GM12878 (cell line): ENCODE measurements around the gene M1AP. TPM values are rescaled to one million over a fixed set of nuclear protein-coding genes. Genes with fewer than 3 reads are reported as not detected.
A peak's percentile ranks its signal among the peaks of the same experiment; 100 is the strongest.

Experiments used
- CEBPB ChIP-seq, 2 experiments: fragments of 150-350 bp in 1 of 2; IDR thresholded peaks; 2 replicates each; pipeline ENCODE4 v1.6.1; 2012 to 2014; ENCODE audit warnings: low read depth in 2 of 2, low read length in 2 of 2, borderline replicate concordance in 1 of 2, inconsistent platforms in 1 of 2
- CREM ChIP-seq: IDR thresholded peaks from 2 replicates; pipeline ENCODE4 v1.6.1; 2014; ENCODE audit warnings: antibody characterized with exemption, low read depth
- FOS ChIP-seq: IDR thresholded peaks from 3 replicates; pipeline ENCODE4 v1.6.1; 2011; ENCODE audit warnings: borderline replicate concordance; ENCODE audit not compliant: insufficient read length; ENCODE audit errors: extremely low read depth
- KDM1A ChIP-seq: fragments of 200-600 bp; sonication (generic); IDR thresholded peaks from 2 replicates; pipeline ENCODE4 v1.6.1; 2016; ENCODE audit warnings: borderline replicate concordance
- PAX8 ChIP-seq: fragments of 450-650 bp; IDR thresholded peaks from 2 replicates; pipeline ENCODE4 v1.6.1; 2017; ENCODE audit warnings: mild to moderate bottlenecking, moderate library complexity
- PBX3 ChIP-seq: IDR thresholded peaks from 2 replicates; pipeline ENCODE4 v1.6.1; 2011; ENCODE audit warnings: mild to moderate bottlenecking, low read depth, low read length, moderate library complexity; ENCODE audit not compliant: insufficient replicate concordance
- POU2F2 ChIP-seq: IDR thresholded peaks from 3 replicates; pipeline ENCODE4 v1.6.1; 2011; ENCODE audit warnings: low read depth, mild to moderate bottlenecking, low read length, borderline replicate concordance
- TCF12 ChIP-seq: IDR thresholded peaks from 2 replicates; pipeline ENCODE4 v1.6.1; 2011; ENCODE audit warnings: low read depth, mild to moderate bottlenecking, low read length
- USF2 ChIP-seq: IDR thresholded peaks from 2 replicates; pipeline ENCODE4 v1.6.1; 2011; ENCODE audit warnings: low read depth, low read length, improper control_type of control experiment, borderline replicate concordance
- ZBTB40 ChIP-seq: fragments of 450-650 bp; IDR thresholded peaks from 2 replicates; pipeline ENCODE4 v1.6.1; 2016; ENCODE audit warnings: mild to moderate bottlenecking, moderate library complexity, borderline replicate concordance
- ZNF217 ChIP-seq: fragments of 450-650 bp; IDR thresholded peaks from 2 replicates; pipeline ENCODE4 v1.6.1; 2017; ENCODE audit warnings: antibody characterized with exemption, mild to moderate bottlenecking
- ZNF274 ChIP-seq: IDR thresholded peaks from one replicate; pipeline ENCODE4 v1.8.0; 2011; ENCODE audit not compliant: insufficient read length, insufficient read depth
- polyA plus RNA-seq, 11 experiments: library from polyadenylated mRNA; depleted of rRNA in 4 of 11; unstranded in 6 of 11; stranded (reverse) in 5 of 11; fragments of >200 nt; fragmentation: Nextera tagmentation in 4 of 11; fragmentation: Illumina TruSeq in 1 of 11; extraction: Ambion mirVana in 4 of 11; extraction: Trizol in 1 of 11; gene quantifications; 1 replicate in 1 of 11; 2 replicates in 10 of 11; pipeline versions ENCODE4 v1.2.1 to v1.2.3, GENCODE V29; 2011 to 2016; ENCODE audit warnings: inconsistent platforms in 2 of 11, missing spikeins in 2 of 11, low read depth in 1 of 11
- total RNA-seq, 4 experiments: library from RNA; depleted of rRNA in 3 of 4; stranded (reverse); fragments of >200 nt in 3 of 4; fragmentation: Illumina TruSeq in 1 of 4; extraction: Trizol in 1 of 4; gene quantifications; 2 replicates each; pipeline versions ENCODE4 v1.2.1 to v1.2.3, GENCODE V29; 2013 to 2021
- TF ChIP-seq, protein P1 (sequence below): fragments of 450-650 bp; IDR thresholded peaks from 2 replicates; pipeline ENCODE4 v1.6.1; 2018; ENCODE audit warnings: mild to moderate bottlenecking, low read depth, moderate library complexity; ENCODE audit not compliant: partially characterized antibody
- TF ChIP-seq, protein P2 (sequence below): IDR thresholded peaks from 2 replicates; pipeline ENCODE4 v1.6.1; 2012; ENCODE audit warnings: improper control_type of control experiment, low read depth, low read length; ENCODE audit not compliant: insufficient replicate concordance

M1AP gene
- total and polyA plus RNA-seq, 10 of the 15 experiments (the other 5 are each of a cell fraction or from before 2014, with no cell fraction given), result 0.04 to 0.32 (median 0.16) TPM; not detected in 4

GRCh38 chr2:74577448-74577847 lies 70.7 kb downstream of the M1AP start (continued):
- TF ChIP-seq PBX3 (no peak), FOS (no peak), CEBPB (IDR thresholded peaks at IDR 0.05; ENCODE audit: borderline replicate concordance in 1 of 2, low read depth in 2 of 2, low read length in 2 of 2) (no peak), ZNF217 (no peak), ZBTB40 (peak; percentile 71; the same call in 1 of the 2 replicates), USF2 (no peak), ZNF274 (no peak), POU2F2 (no peak), KDM1A (no peak), CREM (0 out of 2 replicates have a peak, but pooled peaks have one; percentile 32), PAX8 (no peak), TCF12 (peak; percentile 77; the same call in 1 of the 2 replicates)
- TF ChIP-seq, protein P1, sequence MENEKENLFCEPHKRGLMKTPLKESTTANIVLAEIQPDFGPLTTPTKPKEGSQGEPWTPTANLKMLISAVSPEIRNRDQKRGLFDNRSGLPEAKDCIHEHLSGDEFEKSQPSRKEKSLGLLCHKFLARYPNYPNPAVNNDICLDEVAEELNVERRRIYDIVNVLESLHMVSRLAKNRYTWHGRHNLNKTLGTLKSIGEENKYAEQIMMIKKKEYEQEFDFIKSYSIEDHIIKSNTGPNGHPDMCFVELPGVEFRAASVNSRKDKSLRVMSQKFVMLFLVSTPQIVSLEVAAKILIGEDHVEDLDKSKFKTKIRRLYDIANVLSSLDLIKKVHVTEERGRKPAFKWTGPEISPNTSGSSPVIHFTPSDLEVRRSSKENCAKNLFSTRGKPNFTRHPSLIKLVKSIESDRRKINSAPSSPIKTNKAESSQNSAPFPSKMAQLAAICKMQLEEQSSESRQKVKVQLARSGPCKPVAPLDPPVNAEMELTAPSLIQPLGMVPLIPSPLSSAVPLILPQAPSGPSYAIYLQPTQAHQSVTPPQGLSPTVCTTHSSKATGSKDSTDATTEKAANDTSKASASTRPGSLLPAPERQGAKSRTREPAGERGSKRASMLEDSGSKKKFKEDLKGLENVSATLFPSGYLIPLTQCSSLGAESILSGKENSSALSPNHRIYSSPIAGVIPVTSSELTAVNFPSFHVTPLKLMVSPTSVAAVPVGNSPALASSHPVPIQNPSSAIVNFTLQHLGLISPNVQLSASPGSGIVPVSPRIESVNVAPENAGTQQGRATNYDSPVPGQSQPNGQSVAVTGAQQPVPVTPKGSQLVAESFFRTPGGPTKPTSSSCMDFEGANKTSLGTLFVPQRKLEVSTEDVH, result no peak
- TF ChIP-seq, protein P2, sequence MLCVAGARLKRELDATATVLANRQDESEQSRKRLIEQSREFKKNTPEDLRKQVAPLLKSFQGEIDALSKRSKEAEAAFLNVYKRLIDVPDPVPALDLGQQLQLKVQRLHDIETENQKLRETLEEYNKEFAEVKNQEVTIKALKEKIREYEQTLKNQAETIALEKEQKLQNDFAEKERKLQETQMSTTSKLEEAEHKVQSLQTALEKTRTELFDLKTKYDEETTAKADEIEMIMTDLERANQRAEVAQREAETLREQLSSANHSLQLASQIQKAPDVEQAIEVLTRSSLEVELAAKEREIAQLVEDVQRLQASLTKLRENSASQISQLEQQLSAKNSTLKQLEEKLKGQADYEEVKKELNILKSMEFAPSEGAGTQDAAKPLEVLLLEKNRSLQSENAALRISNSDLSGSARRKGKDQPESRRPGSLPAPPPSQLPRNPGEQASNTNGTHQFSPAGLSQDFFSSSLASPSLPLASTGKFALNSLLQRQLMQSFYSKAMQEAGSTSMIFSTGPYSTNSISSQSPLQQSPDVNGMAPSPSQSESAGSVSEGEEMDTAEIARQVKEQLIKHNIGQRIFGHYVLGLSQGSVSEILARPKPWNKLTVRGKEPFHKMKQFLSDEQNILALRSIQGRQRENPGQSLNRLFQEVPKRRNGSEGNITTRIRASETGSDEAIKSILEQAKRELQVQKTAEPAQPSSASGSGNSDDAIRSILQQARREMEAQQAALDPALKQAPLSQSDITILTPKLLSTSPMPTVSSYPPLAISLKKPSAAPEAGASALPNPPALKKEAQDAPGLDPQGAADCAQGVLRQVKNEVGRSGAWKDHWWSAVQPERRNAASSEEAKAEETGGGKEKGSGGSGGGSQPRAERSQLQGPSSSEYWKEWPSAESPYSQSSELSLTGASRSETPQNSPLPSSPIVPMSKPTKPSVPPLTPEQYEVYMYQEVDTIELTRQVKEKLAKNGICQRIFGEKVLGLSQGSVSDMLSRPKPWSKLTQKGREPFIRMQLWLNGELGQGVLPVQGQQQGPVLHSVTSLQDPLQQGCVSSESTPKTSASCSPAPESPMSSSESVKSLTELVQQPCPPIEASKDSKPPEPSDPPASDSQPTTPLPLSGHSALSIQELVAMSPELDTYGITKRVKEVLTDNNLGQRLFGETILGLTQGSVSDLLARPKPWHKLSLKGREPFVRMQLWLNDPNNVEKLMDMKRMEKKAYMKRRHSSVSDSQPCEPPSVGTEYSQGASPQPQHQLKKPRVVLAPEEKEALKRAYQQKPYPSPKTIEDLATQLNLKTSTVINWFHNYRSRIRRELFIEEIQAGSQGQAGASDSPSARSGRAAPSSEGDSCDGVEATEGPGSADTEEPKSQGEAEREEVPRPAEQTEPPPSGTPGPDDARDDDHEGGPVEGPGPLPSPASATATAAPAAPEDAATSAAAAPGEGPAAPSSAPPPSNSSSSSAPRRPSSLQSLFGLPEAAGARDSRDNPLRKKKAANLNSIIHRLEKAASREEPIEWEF, result no peak
